Natural killer cell (primary cell): Measurements from ENCODE around the gene RSPH1. TPM values are rescaled to one million over a fixed set of nuclear protein-coding genes. Genes with fewer than 3 reads are reported as not detected.

ENCODE experiments used
- ATAC-seq, 3 donors: fragments of 150-1000 bp in 2 of 3; fragments of 200-7000 bp in 1 of 3; cut with Tn5 transposase; 1 replicate in 1 of 3; 2 replicates in 2 of 3; pipeline ENCODE4 v1.10.0; 2021; ENCODE audit warnings: mild to moderate bottlenecking in 2 of 3, moderate library complexity in 2 of 3
- DNase-seq, 2 donors: peaks; one replicate each; pipeline versions ENCODE4 v3.0.0 to v3.0.0-alpha.2; 2013 to 2021; ENCODE audit warnings: mixed read lengths in 1 of 2
- H3K27ac ChIP-seq: one replicate; pipeline ENCODE4 v1.5.1; 2013; ENCODE audit warnings: mild to moderate bottlenecking, low read length
- H3K27me3 ChIP-seq: one replicate; pipeline ENCODE4 v1.6.1; 2013; ENCODE audit warnings: low read length; ENCODE audit not compliant: control insufficient read depth, insufficient read depth
- H3K36me3 ChIP-seq: one replicate; pipeline ENCODE4 v1.6.1; 2013; ENCODE audit warnings: low read length; ENCODE audit not compliant: control insufficient read depth, insufficient read depth
- H3K4me1 ChIP-seq: one replicate; pipeline ENCODE4 v1.6.1; 2013; ENCODE audit warnings: low read length; ENCODE audit not compliant: control insufficient read depth, insufficient read depth
- H3K4me3 ChIP-seq: one replicate; pipeline ENCODE4 v1.5.1; 2013; ENCODE audit warnings: low read length
- H3K9me3 ChIP-seq: one replicate; pipeline ENCODE4 v1.6.1; 2013; ENCODE audit warnings: low read length; ENCODE audit not compliant: control insufficient read depth, insufficient read depth
- H3K27ac Mint-ChIP-seq, 2 donors: one replicate each; pipeline ENCODE4 v1.8.0; 2022; ENCODE audit warnings: mild to moderate bottlenecking in 2 of 2, mixed read lengths in 2 of 2, moderate library complexity in 1 of 2
- H3K27me3 Mint-ChIP-seq, 2 donors: one replicate each; pipeline ENCODE4 v1.8.0; 2022; ENCODE audit warnings: low read depth in 2 of 2, mixed read lengths in 2 of 2
- H3K36me3 Mint-ChIP-seq: one replicate; pipeline ENCODE4 v1.8.0; 2022; ENCODE audit warnings: mixed read lengths
- H3K4me1 Mint-ChIP-seq, 2 donors: one replicate each; pipeline ENCODE4 v1.8.0; 2022; ENCODE audit warnings: mixed read lengths in 2 of 2
- H3K4me3 Mint-ChIP-seq: one replicate; pipeline ENCODE4 v1.8.0; 2022; ENCODE audit warnings: mild to moderate bottlenecking, moderate library complexity, mixed read lengths
- H3K9me3 Mint-ChIP-seq, 2 donors: one replicate each; pipeline ENCODE4 v1.8.0; 2022; ENCODE audit warnings: mixed read lengths in 2 of 2
- CTCF ChIP-seq: fragments of 200-600 bp; IDR thresholded peaks from one replicate; pipeline ENCODE4 v1.8.0; 2022; ENCODE audit warnings: antibody characterized with exemption
- WGBS: methylation state at CpG from one replicate; pipeline ENCODE4 v1.1.7; 2013; ENCODE audit warnings: missing lambda C conversion rate; ENCODE audit not compliant: insufficient coverage; 5-methylcytosine and 5-hydroxymethylcytosine counted together
- intact Hi-C: fragments of 100-400 bp; cut with micrococcal nuclease; formaldehyde crosslinking; loops from one replicate; pipeline ENCODE4 v1.14.2; 2022
- total RNA-seq, 4 donors: library from RNA; stranded (reverse); fragments of 120-200 nt in 1 of 4; gene quantifications; one replicate each; pipeline versions ENCODE4 v1.2.3 to v1.2.4, GENCODE V29; 2013 to 2022

RSPH1 gene
- total RNA-seq, 3 donors from 2014 or later (not counting 1 experiment from before 2014, with no cell fraction given): 0.16 TPM; not detected in 2

- H3K27ac Mint-ChIP-seq: no peak overlapping the region
- peaks cover 7 to 28% of the 10 kb centered on the region in 2 donors for H3K4me1 Mint-ChIP-seq
- TF ChIP-seq CTCF: no peak
- no peak overlapping the region for H3K4me3 ChIP-seq
- H3K4me1 ChIP-seq: peaks cover 14% of the 10 kb centered on the region
- 83% methylated on average over 6 of the region's 6 CpGs for WGBS
- no peak overlapping the region for H3K27ac ChIP-seq
- no peaks in the 10 kb centered on the region for H3K9me3 Mint-ChIP-seq
- no peak for DNase-seq
- H3K36me3 ChIP-seq: no peaks in the 10 kb centered on the region
- peaks cover 11% of the 10 kb centered on the region for H3K27me3 ChIP-seq
- H3K4me3 Mint-ChIP-seq: no peak overlapping the region
- intact Hi-C loops: no loop called here
- peaks cover 75 to 79% of the 10 kb centered on the region in 2 donors for H3K27me3 Mint-ChIP-seq
- ATAC-seq: no peak
- no peaks in the 10 kb centered on the region for H3K36me3 Mint-ChIP-seq
- peaks cover 2% of the 10 kb centered on the region for H3K9me3 ChIP-seq
Observed at GRCh38 chr21:42441963-42442362, 54.1 kb downstream of the RSPH1 start.

- Mint-ChIP-seq H3K4me1 (peaks cover 7 to 28% of the 10 kb centered on the region in 2 donors), H3K27ac (peak overlapping the region in 1 of 2 donors; percentile 86), H3K4me3 (no peak overlapping the region), H3K27me3 (peaks cover 65 to 79% of the 10 kb centered on the region in 2 donors), H3K36me3 (no peaks in the 10 kb centered on the region), H3K9me3 (peaks cover 0 to 3% of the 10 kb centered on the region in 2 donors)
- Histone ChIP-seq H3K27ac (no peak overlapping the region), H3K4me3 (no peak overlapping the region), H3K27me3 (peaks cover 10% of the 10 kb centered on the region), H3K36me3 (no peaks in the 10 kb centered on the region), H3K4me1 (peaks cover 14% of the 10 kb centered on the region), H3K9me3 (peaks cover 5% of the 10 kb centered on the region)
- WGBS: 78% methylated on average over 12 of the region's 12 CpGs
- no peak for DNase-seq
- TF ChIP-seq CTCF: no peak
- intact Hi-C loops: no loop called here
- ATAC-seq: no peak
Observed at GRCh38 chr21:42440187-42440792, 55.7 kb downstream of the RSPH1 start.

- peaks cover 5% of the 10 kb centered on the region for H3K9me3 ChIP-seq
- H3K27me3 ChIP-seq: peaks cover 10% of the 10 kb centered on the region
- no peaks in the 10 kb centered on the region for H3K36me3 ChIP-seq
- DNase-seq (peak in 1 of 2 donors; percentile 40), ATAC-seq (peak; percentile 33 to 58 (median 41))
- no peak overlapping the region for H3K4me3 Mint-ChIP-seq
- peaks cover 0 to 3% of the 10 kb centered on the region in 2 donors for H3K9me3 Mint-ChIP-seq
- peaks cover 14% of the 10 kb centered on the region for H3K4me1 ChIP-seq
- no peak overlapping the region for H3K27ac ChIP-seq
- no peak overlapping the region for H3K4me3 ChIP-seq
- peaks cover 62 to 86% of the 10 kb centered on the region in 2 donors for H3K27me3 Mint-ChIP-seq
- intact Hi-C loops: no loop called here
- 45% methylated on average over 17 of the region's 17 CpGs for WGBS
- H3K4me1 Mint-ChIP-seq: peaks cover 7 to 28% of the 10 kb centered on the region in 2 donors
- H3K27ac Mint-ChIP-seq: peak overlapping the region in 1 of 2 donors; percentile 86
- no peak for TF ChIP-seq CTCF
- no peaks in the 10 kb centered on the region for H3K36me3 Mint-ChIP-seq
Observed at GRCh38 chr21:42439284-42440186, 56.5 kb downstream of the RSPH1 start.
